GM23338 (cell line): ENCODE data around the gene NR4A2. TPM values are rescaled to one million over a fixed set of nuclear protein-coding genes. Genes with fewer than 3 reads are reported as not detected.

Source experiments
- ATAC-seq: fragments of 200-7000 bp; cut with Tn5 transposase; 3 replicates; pipeline ENCODE4 v1.9.1; 2020
- DNase-seq: peaks from one replicate; pipeline ENCODE4 v3.0.0-alpha.2; 2015; ENCODE audit warnings: low spot score
- H2AFZ ChIP-seq: fragments of 200-600 bp; sonication (generic); 2 replicates; pipeline ENCODE4 v1.8.0; 2016; ENCODE audit warnings: antibody characterized with exemption, mild to moderate bottlenecking, moderate library complexity
- H3F3A ChIP-seq: fragments of 200-600 bp; sonication (generic); replicated peaks from 2 replicates; pipeline ENCODE4 v1.8.0; 2017; ENCODE audit warnings: antibody characterized with exemption, mixed run types, low read depth
- H3K27ac ChIP-seq: fragments of 200-600 bp; sonication (generic); 2 replicates; pipeline ENCODE4 v1.6.1; 2016; ENCODE audit warnings: low read depth
- H3K27me3 ChIP-seq: fragments of 200-600 bp; sonication (generic); 2 replicates; pipeline ENCODE4 v1.8.0; 2016; ENCODE audit warnings: mild to moderate bottlenecking, mixed run types, moderate library complexity; ENCODE audit not compliant: insufficient read depth
- H3K36me3 ChIP-seq: fragments of 200-600 bp; sonication (generic); 2 replicates; pipeline ENCODE4 v1.8.0; 2016; ENCODE audit warnings: mild to moderate bottlenecking; ENCODE audit not compliant: insufficient read depth
- H3K4me1 ChIP-seq: fragments of 200-600 bp; sonication (generic); 2 replicates; pipeline ENCODE4 v1.8.0; 2016; ENCODE audit warnings: mild to moderate bottlenecking, moderate library complexity; ENCODE audit not compliant: insufficient read depth
- H3K4me2 ChIP-seq: fragments of 200-600 bp; sonication (generic); 2 replicates; pipeline ENCODE4 v1.7.1; 2017; ENCODE audit warnings: mixed run types
- H3K4me3 ChIP-seq: fragments of 200-600 bp; sonication (generic); 2 replicates; pipeline ENCODE4 v1.6.1; 2016; ENCODE audit warnings: mixed run types
- H3K79me2 ChIP-seq: fragments of 200-600 bp; sonication (generic); replicated peaks from 2 replicates; pipeline ENCODE4 v1.8.0; 2017; ENCODE audit warnings: mild to moderate bottlenecking; ENCODE audit not compliant: insufficient read depth
- H3K9me2 ChIP-seq: fragments of 200-600 bp; sonication (generic); 2 replicates; pipeline ENCODE4 v1.8.0; 2017; ENCODE audit not compliant: insufficient read depth
- H4K20me1 ChIP-seq: fragments of 200-600 bp; sonication (generic); replicated peaks from 2 replicates; pipeline ENCODE4 v1.8.0; 2017; ENCODE audit warnings: mild to moderate bottlenecking; ENCODE audit not compliant: insufficient read depth
- H3K27ac Mint-ChIP-seq: 2 replicates; pipeline ENCODE4 v1.8.0; 2020; ENCODE audit warnings: inconsistent platforms, mild to moderate bottlenecking, moderate library complexity, mixed read lengths
- H3K27me3 Mint-ChIP-seq: 3 replicates; pipeline ENCODE4 v1.8.0; 2022; ENCODE audit warnings: low read depth, mild to moderate bottlenecking, moderate library complexity, mixed read lengths, inconsistent platforms; ENCODE audit not compliant: insufficient read depth, poor library complexity
- H3K36me3 Mint-ChIP-seq: 3 replicates; pipeline ENCODE4 v1.8.0; 2021; ENCODE audit warnings: low read depth, mild to moderate bottlenecking, inconsistent platforms, moderate library complexity, mixed read lengths
- H3K4me1 Mint-ChIP-seq: 3 replicates; pipeline ENCODE4 v1.8.0; 2020; ENCODE audit warnings: mild to moderate bottlenecking, inconsistent platforms, mixed read lengths
- H3K4me3 Mint-ChIP-seq: 3 replicates; pipeline ENCODE4 v1.8.0; 2021; ENCODE audit warnings: moderate library complexity, mild to moderate bottlenecking, inconsistent platforms, mixed read lengths
- H3K9me3 Mint-ChIP-seq: 3 replicates; pipeline ENCODE4 v1.8.0; 2020; ENCODE audit warnings: moderate library complexity, mild to moderate bottlenecking, inconsistent platforms, mixed read lengths
- CREB1 ChIP-seq: fragments of 250-450 bp; sonication (Bioruptor Pico); IDR thresholded peaks from 2 replicates; pipeline ENCODE4 v1.5.0; 2020; ENCODE audit warnings: low read depth, mild to moderate bottlenecking, moderate library complexity
- CTCF ChIP-seq, 2 experiments: fragments of 200-600 bp in 1 of 2; sonication (generic) in 1 of 2; conservative IDR thresholded peaks; 2 replicates each; pipeline versions ENCODE4 v1.5.1 to v1.6.1; 2016 to 2017; ENCODE audit warnings: antibody characterized with exemption in 2 of 2, low read depth in 2 of 2, mild to moderate bottlenecking in 2 of 2, moderate library complexity in 1 of 2
- ETS1 ChIP-seq: IDR thresholded peaks from 2 replicates; pipeline ENCODE4 v1.6.1; 2016; ENCODE audit warnings: antibody characterized with exemption
- EZH2 ChIP-seq: fragments of 200-600 bp; sonication (generic); IDR thresholded peaks from one replicate; pipeline ENCODE4 v1.8.0; 2017; ENCODE audit warnings: antibody characterized with exemption, mild to moderate bottlenecking, low read depth; ENCODE audit not compliant: unreplicated experiment
- EZH2phosphoT487 ChIP-seq: fragments of 200-600 bp; sonication (generic); IDR thresholded peaks from one replicate; pipeline ENCODE4 v1.8.1; 2018; ENCODE audit warnings: antibody characterized with exemption; ENCODE audit not compliant: unreplicated experiment
- JUNB ChIP-seq: IDR thresholded peaks from one replicate; pipeline ENCODE4 v1.6.1; 2016; ENCODE audit warnings: antibody characterized with exemption; ENCODE audit not compliant: unreplicated experiment
- NANOG ChIP-seq: IDR thresholded peaks from 2 replicates; pipeline ENCODE4 v1.6.1; 2016; ENCODE audit warnings: antibody characterized with exemption, borderline replicate concordance
- POLR2AphosphoS5 ChIP-seq: IDR thresholded peaks from 2 replicates; pipeline ENCODE4 v1.6.1; 2016; ENCODE audit warnings: antibody characterized with exemption, low read depth
- REST ChIP-seq: IDR thresholded peaks from one replicate; pipeline ENCODE4 v1.6.1; 2018; ENCODE audit warnings: antibody characterized with exemption; ENCODE audit not compliant: unreplicated experiment
- STAT1 ChIP-seq: IDR thresholded peaks from one replicate; pipeline ENCODE4 v1.6.1; 2016; ENCODE audit warnings: antibody characterized with exemption; ENCODE audit not compliant: unreplicated experiment
- ZNF114 ChIP-seq: fragments of 250-450 bp; sonication (Bioruptor Pico); IDR thresholded peaks from 2 replicates; pipeline ENCODE4 v1.5.0; 2020; ENCODE audit warnings: mild to moderate bottlenecking, moderate library complexity
- polyA plus RNA-seq: library from polyadenylated mRNA; unstranded; fragments of >200 nt; fragmentation: Nextera tagmentation; extraction: Ambion mirVana; gene quantifications from 2 replicates; pipeline ENCODE4 v1.2.1, GENCODE V29; 2016
- total RNA-seq: library from RNA; depleted of rRNA; stranded (reverse); fragments of >200 nt; shearing (Covaris generic); gene quantifications from 2 replicates; pipeline ENCODE4 v1.2.3, GENCODE V29; 2014

The NR4A2 gene
- total and polyA plus RNA-seq, 2 experiments from 2014 or later = 0.49 to 0.71 TPM

GRCh38 chr2:156309167-156309566 lies 23.4 kb downstream of the NR4A2 start:
- Histone ChIP-seq H2AFZ (no peak overlapping the region), H3K9me2 (no peaks in the 10 kb centered on the region), H3K4me3 (no peak overlapping the region), H3F3A (no peaks in the 10 kb centered on the region), H3K4me2 (no peak overlapping the region), H3K4me1 (no peaks in the 10 kb centered on the region), H3K27me3 (no peaks in the 10 kb centered on the region), H3K36me3 (no peaks in the 10 kb centered on the region), H4K20me1 (no peaks in the 10 kb centered on the region), H3K79me2 (no peaks in the 10 kb centered on the region), H3K27ac (no peak overlapping the region)
- peaks cover 2% of the 10 kb centered on the region for H3K27me3 Mint-ChIP-seq
- TF ChIP-seq STAT1 = no peak
- TF ChIP-seq POLR2AphosphoS5 = no peak
- TF ChIP-seq EZH2phosphoT487 = no peak
- no peak for TF ChIP-seq NANOG
- no peak for TF ChIP-seq ZNF114
- TF ChIP-seq REST = no peak
- TF ChIP-seq ETS1 = no peak
- no peak for TF ChIP-seq CREB1 (CRISPR knock-in tag)
- no peak for TF ChIP-seq JUNB
- TF ChIP-seq EZH2 = no peak
- TF ChIP-seq CTCF (conservative IDR thresholded peaks at IDR 0.05; ENCODE audit: low read depth in 2 of 2) = no peak
- no peak overlapping the region for H3K4me3 Mint-ChIP-seq
- DNase-seq (no peak), ATAC-seq (no peak)
- H3K4me1 Mint-ChIP-seq = no peaks in the 10 kb centered on the region; the same call in 1 of the 3 replicates
- H3K27ac Mint-ChIP-seq = no peak overlapping the region
- no peaks in the 10 kb centered on the region for H3K9me3 Mint-ChIP-seq
- no peaks in the 10 kb centered on the region for H3K36me3 Mint-ChIP-seq
